CD14-positive monocyte (primary cell): Measurements from ENCODE around the gene SPAG16. TPM values are rescaled to one million over a fixed set of nuclear protein-coding genes. Genes with fewer than 3 reads are reported as not detected.

ENCODE experiments used
- DNase-seq, 3 donors: peaks; one replicate each; pipeline ENCODE4 v3.0.0-alpha.2; 2011 to 2022
- H2AFZ ChIP-seq: 2 replicates; pipeline ENCODE4 v1.6.0; 2012; ENCODE audit warnings: mild to moderate bottlenecking, low read depth, low read length, inconsistent platforms; ENCODE audit not compliant: insufficient read depth, poor library complexity, severe bottlenecking
- H3K27ac ChIP-seq, 2 donors: 1 replicate in 1 of 2; 2 replicates in 1 of 2; pipeline ENCODE4 v1.5.1; 2012 to 2013; ENCODE audit warnings: low read length in 2 of 2, control low read depth in 1 of 2, inconsistent platforms in 1 of 2, low read depth in 1 of 2, mild to moderate bottlenecking in 1 of 2
- H3K27me3 ChIP-seq, 2 donors: one replicate each; pipeline versions ENCODE4 v1.6.0 to v1.6.1; 2011 to 2013; ENCODE audit warnings: low read length in 2 of 2; ENCODE audit not compliant: control insufficient read depth in 2 of 2, insufficient read depth in 2 of 2
- H3K36me3 ChIP-seq, 2 donors: replicated peaks in 1 of 2; 1 replicate in 1 of 2; 2 replicates in 1 of 2; pipeline versions ENCODE4 v1.5.1 to v1.6.1; 2012 to 2013; ENCODE audit warnings: low read length in 2 of 2, control low read depth in 1 of 2, inconsistent platforms in 1 of 2, mild to moderate bottlenecking in 1 of 2; ENCODE audit not compliant: insufficient read depth in 2 of 2, control insufficient read depth in 1 of 2
- H3K4me1 ChIP-seq, 2 donors: 1 replicate in 1 of 2; 2 replicates in 1 of 2; pipeline versions ENCODE4 v1.5.1 to v1.6.1; 2012 to 2013; ENCODE audit warnings: low read length in 2 of 2, control low read depth in 1 of 2, inconsistent platforms in 1 of 2, mild to moderate bottlenecking in 1 of 2, moderate library complexity in 1 of 2; ENCODE audit not compliant: insufficient read depth in 2 of 2, control insufficient read depth in 1 of 2
- H3K4me2 ChIP-seq: replicated peaks from 2 replicates; pipeline ENCODE3; 2012; ENCODE audit warnings: low read length, moderate library complexity, mild to moderate bottlenecking; ENCODE audit not compliant: poor library complexity, severe bottlenecking; ENCODE audit errors: extremely low read depth
- H3K4me3 ChIP-seq, 3 experiments: fragments of 200-600 bp in 1 of 3; sonication (generic) in 1 of 3; replicated peaks in 1 of 3; 1 replicate in 2 of 3; 2 replicates in 1 of 3; pipeline ENCODE4 v1.5.1; 2011 to 2013; ENCODE audit warnings: low read length in 3 of 3, mild to moderate bottlenecking in 3 of 3, control low read depth in 2 of 3, low read depth in 2 of 3, inconsistent platforms in 1 of 3, moderate library complexity in 1 of 3
- H3K79me2 ChIP-seq: 2 replicates; pipeline ENCODE4 v1.6.0; 2012; ENCODE audit warnings: mild to moderate bottlenecking, control low read depth, inconsistent platforms, low read length, moderate library complexity; ENCODE audit not compliant: insufficient read depth
- H3K9ac ChIP-seq: 2 replicates; pipeline ENCODE4 v1.6.0; 2017; ENCODE audit warnings: low read length, mild to moderate bottlenecking; ENCODE audit not compliant: insufficient read depth, poor library complexity, severe bottlenecking
- H3K9me3 ChIP-seq, 2 donors: replicated peaks in 1 of 2; 1 replicate in 1 of 2; 2 replicates in 1 of 2; pipeline versions ENCODE4 v1.5.1 to v1.6.1; 2012 to 2013; ENCODE audit warnings: low read length in 2 of 2, control low read depth in 1 of 2; ENCODE audit not compliant: control insufficient read depth in 1 of 2, insufficient read depth in 1 of 2
- H4K20me1 ChIP-seq: 2 replicates; pipeline ENCODE4 v1.6.0; 2012; ENCODE audit warnings: mild to moderate bottlenecking, low read length, control low read depth, moderate library complexity; ENCODE audit not compliant: insufficient read depth
- H3K27ac Mint-ChIP-seq, 7 donors: one replicate each; pipeline ENCODE4 v1.8.0; 2020; ENCODE audit warnings: mild to moderate bottlenecking in 7 of 7, mixed read lengths in 7 of 7, moderate library complexity in 6 of 7, inconsistent platforms in 2 of 7
- H3K27me3 Mint-ChIP-seq, 3 donors: one replicate each; pipeline ENCODE4 v1.8.0; 2021 to 2022; ENCODE audit warnings: low read depth in 3 of 3, mild to moderate bottlenecking in 3 of 3, mixed read lengths in 3 of 3, moderate library complexity in 3 of 3, inconsistent platforms in 1 of 3
- H3K36me3 Mint-ChIP-seq, 2 donors: one replicate each; pipeline ENCODE4 v1.8.0; 2020; ENCODE audit warnings: mixed read lengths in 2 of 2, inconsistent platforms in 1 of 2, mild to moderate bottlenecking in 1 of 2
- H3K4me1 Mint-ChIP-seq: one replicate; pipeline ENCODE4 v1.8.0; 2020; ENCODE audit warnings: mild to moderate bottlenecking, mixed read lengths
- H3K4me3 Mint-ChIP-seq, 2 donors: one replicate each; pipeline ENCODE4 v1.8.0; 2020; ENCODE audit warnings: mild to moderate bottlenecking in 2 of 2, mixed read lengths in 2 of 2, moderate library complexity in 1 of 2
- H3K9me3 Mint-ChIP-seq, 7 donors: one replicate each; pipeline ENCODE4 v1.8.0; 2020 to 2022; ENCODE audit warnings: mixed read lengths in 7 of 7, mild to moderate bottlenecking in 6 of 7, moderate library complexity in 6 of 7, inconsistent platforms in 2 of 7
- WGBS: methylation state at CpG from one replicate; pipeline ENCODE4 v1.1.5; 2013; ENCODE audit warnings: missing lambda C conversion rate; ENCODE audit not compliant: insufficient coverage; 5-methylcytosine and 5-hydroxymethylcytosine counted together
- intact Hi-C, 2 donors: fragments of 100-400 bp; cut with micrococcal nuclease; formaldehyde crosslinking; loops; one replicate each; pipeline versions ENCODE4 v1.15.0 to v1.15.1; 2023
- polyA plus RNA-seq, 3 donors: library from polyadenylated mRNA; depleted of rRNA in 1 of 3; unstranded in 2 of 3; stranded (reverse) in 1 of 3; fragments of 300-500 nt in 2 of 3; fragments of >200 nt in 1 of 3; fragmentation: Illumina TruSeq in 2 of 3; gene quantifications; 1 replicate in 2 of 3; 2 replicates in 1 of 3; pipeline ENCODE4 v1.2.3, GENCODE V29; 2012 to 2021
- TF ChIP-seq, protein P1 (sequence below): fragments of 200-600 bp; IDR thresholded peaks from one replicate; pipeline ENCODE4 v1.8.0; 2022; ENCODE audit warnings: antibody characterized with exemption, mild to moderate bottlenecking

SPAG16 gene
- polyA plus RNA-seq, 3 donors, result 0.12 to 0.30 TPM; not detected in 1

DNA sequence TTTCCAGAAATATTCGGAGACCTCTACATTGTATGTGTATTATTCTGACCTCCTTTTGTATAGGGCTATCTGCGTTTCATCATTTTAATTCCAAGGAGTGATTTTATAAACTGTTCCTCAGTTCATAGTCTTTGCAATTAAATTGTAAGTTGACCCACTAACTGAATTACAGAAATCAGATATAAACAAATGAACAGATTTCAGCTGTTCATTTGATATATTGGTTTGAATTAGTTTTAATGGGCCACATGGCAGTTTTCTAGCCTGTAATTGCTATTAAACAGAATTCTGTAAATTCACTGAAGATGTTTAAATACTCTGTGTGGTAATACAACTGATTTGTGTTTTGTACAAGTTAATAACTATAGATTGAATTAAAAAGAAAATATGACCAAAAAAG is 780.2 kb downstream of the SPAG16 start:
- Histone ChIP-seq H4K20me1 (no peaks in the 10 kb centered on the region), H3K4me3 (no peak overlapping the region), H3K27me3 (no peaks in the 10 kb centered on the region), H3K27ac (no peak overlapping the region), H3K36me3 (no peaks in the 10 kb centered on the region), H3K4me1 (no peaks in the 10 kb centered on the region), H3K79me2 (no peaks in the 10 kb centered on the region), H2AFZ (no peak overlapping the region), H3K4me2 (no peak overlapping the region), H3K9ac (no peak overlapping the region), H3K9me3 (no peaks in the 10 kb centered on the region)
- intact Hi-C loops, result no loop called here
- DNase-seq, result no peak
- Mint-ChIP-seq H3K9me3 (peaks cover 0 to 8% (median 2%) of the 10 kb centered on the region in 7 donors), H3K27ac (no peak overlapping the region), H3K4me1 (no peaks in the 10 kb centered on the region), H3K36me3 (no peaks in the 10 kb centered on the region), H3K4me3 (no peak overlapping the region), H3K27me3 (no peaks in the 10 kb centered on the region)
- no CpG with 5 or more reads among the region's 2 CpGs for WGBS
- TF ChIP-seq, protein P1, sequence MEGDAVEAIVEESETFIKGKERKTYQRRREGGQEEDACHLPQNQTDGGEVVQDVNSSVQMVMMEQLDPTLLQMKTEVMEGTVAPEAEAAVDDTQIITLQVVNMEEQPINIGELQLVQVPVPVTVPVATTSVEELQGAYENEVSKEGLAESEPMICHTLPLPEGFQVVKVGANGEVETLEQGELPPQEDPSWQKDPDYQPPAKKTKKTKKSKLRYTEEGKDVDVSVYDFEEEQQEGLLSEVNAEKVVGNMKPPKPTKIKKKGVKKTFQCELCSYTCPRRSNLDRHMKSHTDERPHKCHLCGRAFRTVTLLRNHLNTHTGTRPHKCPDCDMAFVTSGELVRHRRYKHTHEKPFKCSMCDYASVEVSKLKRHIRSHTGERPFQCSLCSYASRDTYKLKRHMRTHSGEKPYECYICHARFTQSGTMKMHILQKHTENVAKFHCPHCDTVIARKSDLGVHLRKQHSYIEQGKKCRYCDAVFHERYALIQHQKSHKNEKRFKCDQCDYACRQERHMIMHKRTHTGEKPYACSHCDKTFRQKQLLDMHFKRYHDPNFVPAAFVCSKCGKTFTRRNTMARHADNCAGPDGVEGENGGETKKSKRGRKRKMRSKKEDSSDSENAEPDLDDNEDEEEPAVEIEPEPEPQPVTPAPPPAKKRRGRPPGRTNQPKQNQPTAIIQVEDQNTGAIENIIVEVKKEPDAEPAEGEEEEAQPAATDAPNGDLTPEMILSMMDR, result no peak

DNA sequence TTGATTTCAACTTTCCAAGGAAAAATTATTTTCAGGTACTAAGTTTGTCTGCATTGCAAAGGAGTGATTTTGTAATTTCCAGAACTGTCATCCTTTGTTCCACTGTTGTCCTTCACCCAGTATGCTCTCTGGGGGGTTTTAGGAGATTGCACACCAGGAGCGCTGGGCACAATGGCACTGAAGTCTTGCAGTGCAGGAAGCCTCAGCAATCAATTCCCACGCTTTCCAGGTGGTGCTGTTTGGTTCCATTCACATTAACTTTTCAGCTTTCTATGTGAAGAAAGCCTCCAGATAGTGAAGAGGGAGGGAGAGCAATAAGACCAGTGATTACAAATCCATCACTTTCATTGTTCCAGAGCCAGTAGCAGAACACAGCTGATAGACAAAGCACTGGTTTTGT is 782.6 kb downstream of the SPAG16 start:
- no peak overlapping the region for H3K4me3 ChIP-seq
- TF ChIP-seq, protein P1, result no peak
- Mint-ChIP-seq H3K4me3 (no peak overlapping the region), H3K36me3 (no peaks in the 10 kb centered on the region), H3K9me3 (peaks cover 0 to 6% (median 1%) of the 10 kb centered on the region in 7 donors), H3K4me1 (no peaks in the 10 kb centered on the region), H3K27me3 (no peaks in the 10 kb centered on the region), H3K27ac (no peak overlapping the region)
- no peak overlapping the region for H3K4me2 ChIP-seq
- no peaks in the 10 kb centered on the region for H3K27me3 ChIP-seq
- intact Hi-C loops, result no loop called here
- 67% methylated on average over 1 of the region's 2 CpGs for WGBS
- no peak for DNase-seq
- H3K9ac ChIP-seq, result no peak overlapping the region
- H3K4me1 ChIP-seq, result no peaks in the 10 kb centered on the region
- no peaks in the 10 kb centered on the region for H3K79me2 ChIP-seq
- no peaks in the 10 kb centered on the region for H3K9me3 ChIP-seq
- no peaks in the 10 kb centered on the region for H3K36me3 ChIP-seq
- H4K20me1 ChIP-seq, result no peaks in the 10 kb centered on the region
- H2AFZ ChIP-seq, result no peak overlapping the region
- no peak overlapping the region for H3K27ac ChIP-seq
